ENCODE measurements around the gene SMYD4.

GRCh38 chr17:1765576-1765975 lies 64.1 kb downstream of the SMYD4 start:
- TF ChIP-seq CTCF (tag by site-specific recombination; IDR thresholded peaks at IDR 0.05) (no peak), HOXC10 (CRISPR knock-in tag; IDR thresholded peaks at IDR 0.05) (no peak), ZNF768 (tag by site-specific recombination; IDR thresholded peaks at IDR 0.05) (no peak)

All from HEK293 (cell line).